Progenitor cell of endocrine pancreas (in vitro differentiated cells): ENCODE results near the gene EIF3L. TPM values are rescaled to one million over a fixed set of nuclear protein-coding genes. Genes with fewer than 3 reads are reported as not detected.
A peak's percentile ranks its signal among the peaks of the same experiment; 100 is the strongest.
"Not testable (repeated sequence)": the region's sequence is repeated elsewhere in the genome, so short reads cannot be mapped to it uniquely, and the experiment has no call there.

Experiments
- DNase-seq: peaks from one replicate; pipeline ENCODE4 v3.0.0; 2021; ENCODE audit warnings: low spot score; ENCODE audit not compliant: unreplicated experiment
- H3K27ac Mint-ChIP-seq: 2 replicates; pipeline ENCODE4 v1.8.0; 2021; ENCODE audit warnings: mild to moderate bottlenecking, moderate library complexity, mixed read lengths
- H3K27me3 Mint-ChIP-seq: 2 replicates; pipeline ENCODE4 v1.8.0; 2021; ENCODE audit warnings: mixed read lengths
- H3K36me3 Mint-ChIP-seq: 2 replicates; pipeline ENCODE4 v1.8.0; 2022; ENCODE audit warnings: mixed read lengths; ENCODE audit not compliant: insufficient read depth
- H3K4me1 Mint-ChIP-seq: 2 replicates; pipeline ENCODE4 v1.8.0; 2021; ENCODE audit warnings: low read depth, mixed read lengths
- H3K4me3 Mint-ChIP-seq: 2 replicates; pipeline ENCODE4 v1.8.0; 2021; ENCODE audit warnings: low read depth, mild to moderate bottlenecking, moderate library complexity, mixed read lengths
- H3K9me3 Mint-ChIP-seq: 2 replicates; pipeline ENCODE4 v1.8.0; 2021; ENCODE audit warnings: low read depth, mixed read lengths
- long read RNA-seq: library from polyadenylated mRNA; unstranded; transcript quantifications from one replicate; pipeline ENCODE4 v2.0.0, GENCODE V29; 2020
- total RNA-seq: library from RNA; stranded (reverse); gene quantifications from 2 replicates; pipeline ENCODE4 v1.2.1, GENCODE V29; 2021
- TF ChIP-seq, protein P1 (sequence below): fragments of 200-600 bp; sonication (generic); IDR thresholded peaks from one replicate; pipeline ENCODE4 v1.5.0; 2021; ENCODE audit warnings: antibody characterized with exemption, mild to moderate bottlenecking; ENCODE audit not compliant: unreplicated experiment

Gene EIF3L
- 725 and 736 TPM in 2 replicates for total RNA-seq
- long read RNA-seq, transcript EIF3L-212 (12 exons, 1,708 nt) = minor isoform, 12 of 4,266 reads
- long read RNA-seq, transcript EIF3L-203 (13 exons, 3,220 nt) = major isoform, 3,980 of 4,266 reads
- long read RNA-seq, partial matches to known transcripts = 84 of 4,266 reads
- long read RNA-seq, other reads (novel, unspliced or antisense) = 187 of 4,266 reads

DNA sequence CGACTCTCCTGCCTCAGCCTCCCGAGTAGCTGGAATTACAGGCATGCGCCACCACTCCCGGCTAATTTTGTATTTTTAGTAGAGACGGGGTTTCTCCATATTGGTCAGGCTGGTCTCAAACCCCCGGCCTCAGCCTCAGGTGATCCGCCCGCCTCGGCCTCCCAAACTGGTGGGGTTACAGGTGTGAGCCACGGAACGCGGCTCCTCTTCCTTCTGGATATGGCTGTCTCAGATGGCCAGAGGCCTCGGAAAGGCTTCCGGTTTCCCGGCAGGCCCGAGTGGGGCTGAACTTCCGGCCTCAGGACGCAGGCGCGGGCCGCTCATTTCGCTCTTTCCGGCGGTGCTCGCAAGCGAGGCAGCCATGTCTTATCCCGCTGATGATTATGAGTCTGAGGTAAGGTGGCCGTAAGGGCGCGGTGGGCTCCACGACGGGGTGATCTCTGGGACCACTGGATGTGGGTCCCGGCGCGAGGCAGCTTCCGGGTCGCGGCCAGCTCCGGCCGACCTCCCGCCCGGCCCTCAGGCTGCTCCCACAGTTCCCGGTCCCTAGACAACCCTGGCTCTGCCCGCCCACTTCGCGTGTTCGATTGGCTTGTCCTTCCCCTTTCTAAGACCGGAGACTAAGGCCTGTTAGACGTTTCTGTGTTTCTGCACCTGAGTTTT is at the start of gene EIF3L:
Gene EIF3L, plus strand, starts transcription at position 331 of the 663 bp plus-strand sequence. Its CDS starts 31 bp downstream, at position 362.
- H3K36me3 Mint-ChIP-seq = peaks cover 18% of the 10 kb centered on the region
- TF ChIP-seq, protein P1, sequence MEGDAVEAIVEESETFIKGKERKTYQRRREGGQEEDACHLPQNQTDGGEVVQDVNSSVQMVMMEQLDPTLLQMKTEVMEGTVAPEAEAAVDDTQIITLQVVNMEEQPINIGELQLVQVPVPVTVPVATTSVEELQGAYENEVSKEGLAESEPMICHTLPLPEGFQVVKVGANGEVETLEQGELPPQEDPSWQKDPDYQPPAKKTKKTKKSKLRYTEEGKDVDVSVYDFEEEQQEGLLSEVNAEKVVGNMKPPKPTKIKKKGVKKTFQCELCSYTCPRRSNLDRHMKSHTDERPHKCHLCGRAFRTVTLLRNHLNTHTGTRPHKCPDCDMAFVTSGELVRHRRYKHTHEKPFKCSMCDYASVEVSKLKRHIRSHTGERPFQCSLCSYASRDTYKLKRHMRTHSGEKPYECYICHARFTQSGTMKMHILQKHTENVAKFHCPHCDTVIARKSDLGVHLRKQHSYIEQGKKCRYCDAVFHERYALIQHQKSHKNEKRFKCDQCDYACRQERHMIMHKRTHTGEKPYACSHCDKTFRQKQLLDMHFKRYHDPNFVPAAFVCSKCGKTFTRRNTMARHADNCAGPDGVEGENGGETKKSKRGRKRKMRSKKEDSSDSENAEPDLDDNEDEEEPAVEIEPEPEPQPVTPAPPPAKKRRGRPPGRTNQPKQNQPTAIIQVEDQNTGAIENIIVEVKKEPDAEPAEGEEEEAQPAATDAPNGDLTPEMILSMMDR = no peak
- peak within 1 kb of the TSS; percentile 87 for H3K4me3 Mint-ChIP-seq
- peaks cover 16% of the 10 kb centered on the region for H3K4me1 Mint-ChIP-seq
- H3K9me3 Mint-ChIP-seq = no peaks in the 10 kb centered on the region
- DNase-seq = peak; percentile 71
- no peaks in the 10 kb centered on the region for H3K27me3 Mint-ChIP-seq
- peak within 1 kb of the TSS; percentile 94 for H3K27ac Mint-ChIP-seq

DNA sequence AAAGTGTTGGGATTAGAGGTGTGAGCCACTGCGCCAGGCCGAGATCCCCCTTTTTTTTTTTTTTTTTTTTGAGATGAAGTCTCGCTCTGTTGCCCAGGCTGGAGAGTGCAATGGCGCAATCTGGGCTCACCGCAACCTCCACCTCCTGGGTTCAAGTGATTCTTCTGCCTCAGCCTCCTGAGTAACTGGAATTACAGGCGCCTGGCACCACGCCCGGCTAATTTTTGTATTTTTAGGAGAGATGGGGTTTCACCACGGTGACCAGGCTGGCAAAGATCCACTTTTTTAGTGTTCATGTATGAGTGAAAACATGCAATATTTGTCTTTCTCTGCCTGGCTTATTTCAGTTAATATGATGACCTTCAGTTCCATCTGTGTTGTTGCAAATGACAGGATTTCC is 49.2 kb upstream of the EIF3L start:
- H3K27me3 Mint-ChIP-seq, H3K4me3 Mint-ChIP-seq, H3K36me3 Mint-ChIP-seq: not testable (repeated sequence)

DNA sequence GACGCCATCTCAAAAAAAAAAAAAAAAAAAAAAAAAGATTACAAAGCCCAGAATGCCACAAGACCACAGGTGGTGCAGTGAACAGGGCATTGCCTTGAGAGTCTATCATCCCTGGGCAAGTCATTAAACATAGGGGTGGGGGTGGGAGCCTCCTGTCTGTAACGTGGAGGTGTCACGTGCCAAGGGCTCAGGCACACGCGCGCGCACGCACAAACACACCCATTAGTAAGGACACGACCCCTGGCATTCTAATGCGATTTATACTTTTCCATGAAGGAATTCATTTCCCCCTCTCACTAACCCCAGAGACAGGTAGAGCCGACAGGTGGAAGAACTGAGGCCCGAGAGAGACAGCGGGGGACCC is 47.3 kb upstream of the EIF3L start:
- TF ChIP-seq, protein P1 = no peak
- no peak for DNase-seq
- Mint-ChIP-seq H3K4me3 (peak overlapping the region; percentile 83), H3K27me3 (peaks cover 5% of the 10 kb centered on the region), H3K36me3 (no peaks in the 10 kb centered on the region), H3K27ac (no peak overlapping the region), H3K9me3 (no peaks in the 10 kb centered on the region), H3K4me1 (peaks cover 28% of the 10 kb centered on the region)

More for the DNA sequence above, 49.2 kb upstream of the EIF3L start:
- not testable (repeated sequence) for DNase-seq, H3K9me3 Mint-ChIP-seq, H3K27ac Mint-ChIP-seq
- peaks cover 16% of the 10 kb centered on the region for H3K4me1 Mint-ChIP-seq

DNA sequence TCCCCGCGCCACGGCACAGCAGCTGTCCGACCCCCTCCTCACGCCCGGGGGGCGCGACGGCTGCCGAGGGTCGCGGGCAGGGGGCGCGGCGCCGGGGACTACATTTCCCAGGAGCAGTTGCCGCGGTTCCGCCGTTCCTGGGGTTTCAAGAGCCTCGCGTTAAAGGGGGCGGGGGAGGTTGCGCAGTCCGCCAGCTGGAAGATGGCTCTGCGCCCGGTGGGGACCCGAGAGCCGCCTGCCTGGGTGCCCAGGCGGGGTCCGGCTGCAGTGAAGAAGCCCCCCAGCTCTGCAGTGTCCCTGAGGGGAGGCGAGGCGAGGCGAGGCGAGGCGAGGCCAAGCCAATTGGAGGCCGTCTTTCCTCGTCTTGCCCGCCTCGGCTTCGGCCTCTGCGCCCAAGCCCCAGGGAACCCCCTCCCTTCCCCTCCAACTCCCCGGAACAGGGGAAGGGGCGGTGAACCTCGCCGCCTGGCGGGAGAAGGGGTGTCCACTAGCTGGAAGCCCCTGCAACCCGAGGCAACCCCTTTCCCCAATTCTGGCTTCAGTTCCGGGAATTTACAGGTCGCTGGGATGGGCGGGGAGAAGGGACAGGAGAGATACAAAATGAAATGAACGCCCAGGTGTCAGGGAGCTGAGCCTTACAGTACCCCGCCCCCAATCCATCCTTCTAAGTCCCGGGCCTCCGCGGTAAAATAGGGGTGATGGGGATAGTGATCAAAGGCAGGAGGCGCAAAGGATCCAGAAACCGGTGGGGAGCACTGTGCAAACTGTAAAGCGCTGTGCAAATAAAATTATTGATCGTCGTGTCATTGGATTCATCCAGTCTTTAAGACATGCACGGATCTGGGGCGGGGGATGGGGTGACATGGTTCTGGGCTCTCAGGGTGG is 46.7 kb upstream of the EIF3L start:
- Mint-ChIP-seq H3K27ac (peak overlapping the region; percentile 91), H3K36me3 (no peaks in the 10 kb centered on the region), H3K4me3 (peak overlapping the region; percentile 83), H3K4me1 (peaks cover 30% of the 10 kb centered on the region), H3K9me3 (no peaks in the 10 kb centered on the region), H3K27me3 (peaks cover 5% of the 10 kb centered on the region)
- DNase-seq = peak; percentile 51
- TF ChIP-seq, protein P1 = peak; percentile 33

DNA sequence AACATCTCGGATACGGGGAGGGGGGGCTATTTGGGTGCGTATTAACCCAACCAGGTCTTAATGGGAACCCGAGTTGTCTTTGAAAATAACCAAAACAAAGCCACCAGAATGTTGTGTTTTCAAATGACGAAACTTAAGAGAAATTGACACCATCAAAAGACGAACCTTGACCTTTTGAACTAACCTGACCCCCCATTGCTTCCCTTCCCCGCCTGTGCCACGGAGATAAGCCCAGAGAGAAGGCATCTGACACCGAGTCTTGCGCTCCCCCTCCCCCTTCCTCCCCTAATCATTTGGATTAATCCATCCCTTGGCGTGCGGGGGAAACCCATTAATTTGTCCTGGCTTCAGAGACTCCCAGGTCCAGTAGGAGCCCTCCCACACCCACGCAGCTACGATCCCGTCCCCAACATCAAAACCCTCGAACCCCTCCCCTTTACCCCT is 46.0 kb upstream of the EIF3L start:
- peak overlapping the region; percentile 91 for H3K27ac Mint-ChIP-seq
- TF ChIP-seq, protein P1 = no peak
- H3K4me1 Mint-ChIP-seq = peaks cover 31% of the 10 kb centered on the region
- no peak for DNase-seq
- H3K4me3 Mint-ChIP-seq = peak overlapping the region; percentile 83
- no peaks in the 10 kb centered on the region for H3K9me3 Mint-ChIP-seq
- no peaks in the 10 kb centered on the region for H3K36me3 Mint-ChIP-seq
- peaks cover 3% of the 10 kb centered on the region for H3K27me3 Mint-ChIP-seq
